ENCODE data around the gene MAL.

- no peak for TF ChIP-seq POLR2A (IDR thresholded peaks at IDR 0.05; ENCODE audit: low read depth, low read length)
- no peak for TF ChIP-seq CTCF (conservative IDR thresholded peaks at IDR 0.05; ENCODE audit: low read depth, low read length)
- TF ChIP-seq, protein P1, sequence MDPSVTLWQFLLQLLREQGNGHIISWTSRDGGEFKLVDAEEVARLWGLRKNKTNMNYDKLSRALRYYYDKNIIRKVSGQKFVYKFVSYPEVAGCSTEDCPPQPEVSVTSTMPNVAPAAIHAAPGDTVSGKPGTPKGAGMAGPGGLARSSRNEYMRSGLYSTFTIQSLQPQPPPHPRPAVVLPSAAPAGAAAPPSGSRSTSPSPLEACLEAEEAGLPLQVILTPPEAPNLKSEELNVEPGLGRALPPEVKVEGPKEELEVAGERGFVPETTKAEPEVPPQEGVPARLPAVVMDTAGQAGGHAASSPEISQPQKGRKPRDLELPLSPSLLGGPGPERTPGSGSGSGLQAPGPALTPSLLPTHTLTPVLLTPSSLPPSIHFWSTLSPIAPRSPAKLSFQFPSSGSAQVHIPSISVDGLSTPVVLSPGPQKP (IDR thresholded peaks at IDR 0.05; ENCODE audit: borderline replicate concordance, low read depth, low read length) = no peak
- TF ChIP-seq CHD1 (IDR thresholded peaks at IDR 0.05; ENCODE audit: low read depth, low read length) = no peak
Observed at GRCh38 chr2:95014126-95014708, 11.3 kb upstream of the MAL start.

All from IMR-90 (cell line).